NCI-H2196 treated with DMSO at 0.1 percent for 48 hours (cell line): ENCODE measurements around the gene HIVEP3.

Experiments used
- DNase-seq: peaks from one replicate; lab custom pipeline; 2025; ENCODE audit not compliant: unreplicated experiment; lab: John Stamatoyannopoulos, UW

HIVEP3 gene

DNA sequence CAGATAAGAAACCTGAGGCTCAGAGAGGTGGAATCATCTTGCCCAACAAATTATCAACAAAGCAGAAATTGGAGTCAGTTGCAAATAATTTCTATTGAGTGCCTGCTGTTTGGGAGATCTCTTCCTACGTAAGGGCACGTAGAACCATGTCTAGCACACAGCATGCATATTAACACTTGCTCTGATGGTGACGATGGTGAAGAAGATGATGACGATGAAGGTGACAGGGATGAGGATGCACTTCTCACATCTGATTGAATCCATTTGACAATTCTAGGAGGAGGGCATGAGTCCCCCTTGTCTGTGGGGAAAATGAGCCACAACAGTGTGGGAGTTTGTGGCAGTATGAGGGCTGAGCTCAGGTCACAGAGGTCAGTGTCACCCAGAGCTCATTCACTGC is 183.6 kb downstream of the HIVEP3 start:
- no peak for DNase-seq

DNA sequence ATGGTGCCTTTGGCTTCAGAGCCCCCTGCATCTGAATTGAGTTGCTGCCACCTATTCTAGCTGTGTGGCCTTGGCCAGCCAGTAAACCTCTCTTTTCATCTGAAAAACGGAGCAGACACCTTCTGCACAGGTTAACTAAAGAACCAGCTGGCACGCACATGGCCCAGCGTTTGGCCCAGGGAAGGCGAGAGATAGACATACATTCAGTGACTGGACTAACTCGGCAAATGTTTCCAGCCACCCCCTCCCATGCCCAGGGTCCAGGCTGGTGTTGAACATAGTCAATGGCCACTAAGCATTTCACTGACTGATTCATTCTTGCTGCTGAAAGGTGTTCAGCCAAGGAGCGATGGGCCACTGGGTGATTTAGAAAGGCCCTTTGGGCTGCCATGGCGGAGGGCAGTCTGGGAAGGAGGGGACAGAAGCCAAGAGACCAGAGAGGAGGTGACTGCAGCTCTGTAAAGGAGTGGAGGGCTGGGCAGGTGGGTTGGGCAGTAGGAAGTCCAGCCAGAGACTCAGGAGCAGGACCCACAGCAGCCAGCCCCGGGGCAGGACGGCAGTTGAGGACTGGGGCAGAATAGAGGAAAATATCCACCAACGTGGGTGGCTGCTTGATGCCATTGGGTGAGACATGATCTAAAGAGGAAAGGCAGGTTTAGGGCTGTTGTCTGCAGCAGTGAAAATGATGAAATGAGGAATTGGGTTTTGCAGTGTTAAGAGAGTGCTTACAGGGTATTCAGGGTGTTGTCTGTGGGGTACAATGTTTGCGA is 184.3 kb downstream of the HIVEP3 start:
- no peak for DNase-seq

DNA sequence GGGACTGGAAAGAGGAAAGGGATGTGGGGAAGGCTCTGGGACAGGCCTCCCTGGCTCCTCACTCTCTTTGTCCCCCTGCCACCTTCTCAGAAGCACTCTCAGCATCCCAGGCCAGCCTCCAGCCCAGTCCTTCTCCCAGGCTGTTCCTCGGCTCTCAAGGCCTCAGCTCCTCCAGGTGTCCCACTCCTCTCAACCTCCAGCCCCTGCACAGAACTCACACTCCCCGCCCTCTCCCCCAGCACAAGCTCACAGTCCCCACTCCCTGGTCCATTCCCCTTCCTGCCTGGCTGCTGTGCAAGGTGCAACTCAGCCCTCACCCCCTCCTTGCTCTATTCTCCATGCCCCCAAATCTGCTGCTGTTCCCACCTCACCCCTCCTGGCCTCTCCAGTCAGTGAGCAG is 185.0 kb downstream of the HIVEP3 start:
- no peak for DNase-seq

GRCh38 chr1:41733021-41733420 is 185.7 kb downstream of the HIVEP3 start:
- DNase-seq, result no peak

GRCh38 chr1:41731516-41732030 is 187.1 kb downstream of the HIVEP3 start:
- DNase-seq, result no peak

DNA sequence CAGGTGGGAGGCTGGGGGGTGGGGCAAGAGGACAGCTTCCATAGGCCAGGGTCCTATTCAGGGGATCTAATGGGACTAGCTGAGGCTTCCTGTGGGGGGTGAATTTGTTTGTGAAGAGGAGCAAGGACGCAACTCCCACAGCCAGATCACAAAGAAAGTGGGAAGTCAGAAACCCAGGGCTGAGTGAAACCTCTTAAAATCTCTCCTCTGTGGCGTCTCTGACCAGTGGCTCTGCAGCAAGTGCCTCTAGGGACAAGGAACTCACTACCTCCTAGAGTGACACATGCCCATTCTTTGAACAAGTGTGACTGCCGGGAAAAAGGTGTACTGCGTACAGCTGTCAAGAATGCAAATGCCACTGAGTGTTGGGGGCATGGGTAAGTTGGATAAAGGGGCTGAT is 187.9 kb downstream of the HIVEP3 start:
- DNase-seq, result no peak

- no peak for DNase-seq
Measured at GRCh38 chr1:41728403-41729202, 190.1 kb downstream of the HIVEP3 start.

DNA sequence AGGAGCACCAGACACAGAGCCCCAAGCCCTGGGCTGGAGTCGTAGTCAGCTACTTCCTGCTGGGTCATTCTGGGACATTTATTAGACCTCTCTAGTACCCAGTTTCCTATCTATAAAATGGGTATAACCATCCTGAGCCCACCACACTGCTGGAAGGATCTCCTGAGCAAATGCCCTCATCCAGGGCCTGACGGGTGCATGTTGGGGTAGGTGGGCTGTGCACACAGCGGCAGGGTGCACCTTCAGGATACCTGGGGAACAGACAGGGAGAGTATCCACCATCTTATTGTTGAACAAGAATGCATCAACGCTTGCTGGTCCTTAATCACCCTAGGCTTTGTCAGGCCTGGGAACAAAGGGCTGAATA is 191.0 kb downstream of the HIVEP3 start:
- no peak for DNase-seq

GRCh38 chr1:41726899-41727748 is 191.6 kb downstream of the HIVEP3 start:
- no peak for DNase-seq

DNA sequence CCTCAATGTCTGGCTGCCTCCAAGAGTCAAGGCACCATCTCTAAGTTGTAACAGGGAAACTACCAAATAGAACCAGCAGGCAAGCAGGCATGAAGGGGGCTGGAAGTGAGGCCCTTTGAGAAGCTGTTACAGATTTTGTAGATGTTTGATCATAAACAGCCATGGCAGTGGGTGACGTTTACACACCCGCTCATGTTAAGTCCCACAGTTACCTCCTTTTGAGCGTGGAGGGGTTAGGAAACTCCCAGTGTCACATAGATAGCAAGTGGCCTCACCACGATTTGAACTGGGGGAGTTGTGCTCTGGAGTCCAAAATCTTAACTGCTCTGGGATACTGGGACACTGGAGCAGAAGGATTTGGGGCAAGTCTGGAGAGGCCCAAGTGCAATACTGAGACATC is 192.4 kb downstream of the HIVEP3 start:
- DNase-seq, result no peak

DNA sequence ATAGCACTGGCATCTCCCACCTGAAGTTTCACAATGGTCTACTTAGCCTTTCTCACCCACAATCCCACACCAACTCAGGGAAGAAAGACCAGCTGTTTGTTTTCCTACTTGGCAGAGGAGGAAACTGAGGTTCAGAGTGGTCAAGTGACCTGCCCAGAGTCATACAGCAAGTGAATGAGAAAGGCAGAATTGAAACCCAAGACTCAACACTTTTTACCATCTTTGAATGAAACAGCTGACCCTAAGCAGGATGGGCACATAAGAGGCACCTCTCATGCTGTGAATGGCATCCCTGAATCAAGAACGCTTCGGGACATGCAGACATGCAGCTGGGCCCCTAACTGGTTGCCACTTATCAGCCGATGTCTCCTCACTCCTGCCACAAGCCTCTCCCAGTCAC is 193.8 kb downstream of the HIVEP3 start:
- no peak for DNase-seq

DNA sequence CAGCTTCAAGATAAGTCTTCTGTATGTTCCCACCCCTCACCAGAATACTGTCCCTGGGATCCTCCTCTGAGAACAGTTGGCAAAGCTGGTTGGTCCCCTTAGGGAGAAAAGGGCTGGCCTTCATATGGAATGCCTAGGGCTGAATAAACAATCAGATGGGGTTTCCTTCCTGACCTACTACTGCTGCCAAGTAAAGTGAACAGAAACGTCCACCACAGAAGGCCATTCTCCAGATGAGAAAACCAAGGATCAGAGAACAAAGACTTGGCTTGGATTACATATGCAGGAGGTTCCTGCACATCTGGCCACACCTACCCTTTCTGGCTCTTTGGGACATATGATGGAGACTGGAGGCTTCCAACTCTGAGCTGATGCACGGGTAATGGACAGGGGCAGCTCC is 194.5 kb downstream of the HIVEP3 start:
- DNase-seq, result no peak

DNA sequence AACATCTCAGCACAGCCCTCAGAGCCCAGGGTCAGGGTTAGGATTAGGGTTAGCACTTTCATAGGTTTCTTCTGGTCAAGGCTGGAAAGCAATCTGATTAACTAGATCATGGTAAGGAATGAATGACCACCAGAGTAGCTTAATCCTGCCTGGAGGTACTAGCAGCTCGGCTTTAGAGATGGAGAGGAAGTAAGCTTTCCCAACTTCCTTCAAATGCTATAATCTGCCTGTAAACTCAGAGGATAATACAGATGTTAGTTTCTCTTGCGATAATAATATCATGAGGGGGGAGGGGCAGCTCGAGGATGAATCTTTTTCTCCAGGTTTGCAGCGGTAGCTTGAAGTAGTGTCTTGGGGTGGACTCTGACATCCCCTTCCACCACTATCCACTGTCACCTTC is 194.9 kb downstream of the HIVEP3 start:
- no peak for DNase-seq

DNA sequence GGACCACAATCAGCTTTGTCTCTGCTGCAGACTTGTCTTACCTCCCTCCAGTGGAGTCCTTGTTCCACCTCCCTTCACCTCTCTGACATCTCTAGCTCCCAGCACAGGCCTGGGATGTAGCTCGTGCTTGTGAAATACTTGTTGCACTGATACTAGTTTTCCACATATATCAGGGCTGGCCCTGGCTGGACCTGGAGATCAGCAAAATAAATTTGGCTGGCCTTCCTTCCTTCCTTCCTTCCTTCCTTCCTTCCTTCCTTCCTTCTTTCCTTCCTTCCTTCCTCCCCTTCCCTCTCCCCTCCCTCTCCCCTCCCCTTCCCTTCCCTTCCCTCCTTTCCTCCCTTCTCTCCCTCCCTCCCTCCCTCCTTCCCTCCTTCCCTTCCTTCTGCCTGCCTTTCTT is 196.5 kb downstream of the HIVEP3 start:
- DNase-seq, result no peak

GRCh38 chr1:41720861-41721410 is 197.8 kb downstream of the HIVEP3 start:
- no peak for DNase-seq

GRCh38 chr1:41719590-41719989 is 199.1 kb downstream of the HIVEP3 start:
- DNase-seq, result no peak

DNA sequence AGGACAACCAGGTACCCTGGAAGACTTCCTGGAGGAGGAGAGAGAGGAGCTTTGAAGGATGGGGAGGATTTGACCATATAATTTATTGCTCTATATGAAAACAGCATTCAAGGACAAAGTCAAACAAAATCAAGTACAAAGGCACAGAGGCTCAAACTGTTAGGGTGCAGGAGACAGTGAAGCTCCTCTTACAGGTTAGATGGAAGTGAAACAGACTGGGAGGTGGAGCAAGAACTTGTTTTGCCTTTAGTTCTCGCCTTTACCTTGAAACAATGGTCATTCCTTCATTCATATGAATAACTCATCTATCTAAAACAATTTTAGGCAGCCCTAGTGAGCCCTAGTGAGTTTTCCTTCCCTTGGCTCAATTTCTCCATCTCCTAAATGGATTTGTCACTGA is 199.6 kb downstream of the HIVEP3 start:
- DNase-seq, result no peak

- no peak for DNase-seq
Measured at GRCh38 chr1:41718497-41718896, 200.2 kb downstream of the HIVEP3 start.

- DNase-seq, result no peak
Measured at GRCh38 chr1:41716188-41717130, 202.3 kb downstream of the HIVEP3 start.
